PC-9 (cell line): ENCODE data around the gene ZNF606. TPM values are rescaled to one million over a fixed set of nuclear protein-coding genes. Genes with fewer than 3 reads are reported as not detected.
A peak's percentile ranks its signal among the peaks of the same experiment; 100 is the strongest.

ENCODE experiments used
- BruUV-seq: library from RNA; stranded (reverse); fragments of 400-500 nt; replicated peaks from 2 replicates; lab custom pipeline; 2021; lab: Mats Ljungman, UMichigan
- CTCF ChIA-PET: fragments of 300-600 bp; sonication (Branson Sonifier 250); formaldehyde crosslinking; loops from one replicate; lab custom pipeline; 2022; ENCODE audit warnings: antibody characterized with exemption; lab: Charles Lee
- POLR2A ChIA-PET: fragments of 300-600 bp; sonication (Branson Sonifier 250); formaldehyde crosslinking; loops from one replicate; lab custom pipeline; 2022; ENCODE audit warnings: antibody characterized with exemption; ENCODE audit not compliant: unreplicated experiment; lab: Charles Lee
- DNase-seq, 2 experiments: peaks; one replicate each; pipeline versions ENCODE4 v3.0.0 to v3.0.0-alpha.2; 2015 to 2022; ENCODE audit warnings: mixed read lengths in 1 of 2
- H2AFZ ChIP-seq: fragments of 200-600 bp; sonication (generic); 2 replicates; pipeline ENCODE4 v1.8.1; 2017; ENCODE audit warnings: antibody characterized with exemption
- H3F3A ChIP-seq: fragments of 200-600 bp; sonication (generic); 2 replicates; pipeline ENCODE4 v1.8.1; 2017; ENCODE audit warnings: antibody characterized with exemption, mild to moderate bottlenecking, low read depth; ENCODE audit not compliant: insufficient read depth
- H3K27ac ChIP-seq: fragments of 200-600 bp; sonication (generic); 2 replicates; pipeline ENCODE4 v1.6.1; 2016; ENCODE audit warnings: mixed run types
- H3K27me3 ChIP-seq: fragments of 200-600 bp; sonication (generic); 2 replicates; pipeline ENCODE4 v1.6.1; 2016; ENCODE audit warnings: low read depth, mixed run types; ENCODE audit not compliant: insufficient read depth
- H3K36me3 ChIP-seq: fragments of 200-600 bp; sonication (generic); 2 replicates; pipeline ENCODE4 v1.6.1; 2016; ENCODE audit warnings: low read depth, mixed run types
- H3K4me1 ChIP-seq: fragments of 200-600 bp; sonication (generic); replicated peaks from 2 replicates; pipeline ENCODE4 v1.6.1; 2016; ENCODE audit warnings: mixed run types; ENCODE audit not compliant: insufficient read depth
- H3K4me2 ChIP-seq: fragments of 200-600 bp; sonication (generic); 2 replicates; pipeline ENCODE4 v1.6.1; 2017; ENCODE audit warnings: mixed run types
- H3K4me3 ChIP-seq: fragments of 200-600 bp; sonication (generic); 2 replicates; pipeline ENCODE4 v1.6.1; 2016; ENCODE audit warnings: mixed run types
- H3K79me2 ChIP-seq: fragments of 200-600 bp; sonication (generic); 2 replicates; pipeline ENCODE4 v1.6.1; 2017; ENCODE audit warnings: low read depth, mixed run types
- H3K9me2 ChIP-seq: fragments of 200-600 bp; sonication (generic); 2 replicates; pipeline ENCODE4 v1.8.1; 2017; ENCODE audit warnings: mild to moderate bottlenecking; ENCODE audit not compliant: insufficient read depth
- H3K9me3 ChIP-seq: fragments of 200-600 bp; sonication (generic); 2 replicates; pipeline ENCODE4 v1.8.1; 2016; ENCODE audit warnings: low read depth; ENCODE audit not compliant: insufficient read depth
- H4K20me1 ChIP-seq: fragments of 200-600 bp; sonication (generic); 2 replicates; pipeline ENCODE4 v1.8.1; 2017; ENCODE audit not compliant: insufficient read depth
- EZH2 ChIP-seq: fragments of 200-600 bp; sonication (generic); IDR thresholded peaks from 2 replicates; pipeline ENCODE4 v1.8.0; 2017; ENCODE audit warnings: antibody characterized with exemption, low read depth
- intact Hi-C: fragments of 100-400 bp; cut with micrococcal nuclease; formaldehyde crosslinking; loops from one replicate; pipeline ENCODE4 v1.10.0; 2022; ENCODE audit not compliant: unreplicated experiment
- total RNA-seq: library from RNA; stranded (reverse); gene quantifications from 2 replicates; pipeline ENCODE4 v1.2.3, GENCODE V29; 2021
- TF ChIP-seq, protein P1 (sequence below): fragments of 200-600 bp; sonication (generic); conservative IDR thresholded peaks from 2 replicates; pipeline ENCODE4 v1.6.1; 2017; ENCODE audit warnings: mixed run types, antibody characterized with exemption, mild to moderate bottlenecking, moderate library complexity

ZNF606 gene
- total RNA-seq, 1 experiment from 2014 or later: 16.3 TPM

- Histone ChIP-seq H3K4me1 (no peaks in the 10 kb centered on the region), H2AFZ (0 out of 2 replicates have a peak overlapping the region, but pooled peaks have one; percentile 33), H3K9me2 (no peaks in the 10 kb centered on the region), H4K20me1 (no peaks in the 10 kb centered on the region), H3K9me3 (peaks cover 19% of the 10 kb centered on the region), H3K27ac (no peak overlapping the region), H3K4me3 (no peak overlapping the region), H3F3A (no peaks in the 10 kb centered on the region), H3K27me3 (peaks cover 12% of the 10 kb centered on the region; the same call in 1 of the 2 replicates), H3K36me3 (no peaks in the 10 kb centered on the region), H3K79me2 (no peaks in the 10 kb centered on the region), H3K4me2 (no peak overlapping the region)
- ChIA-PET POLR2A (no interaction called here), CTCF (interaction anchor here (0.6 kb wide), 1 partner anchor 1853 kb away, joined by 7 read pairs; no protein-coding TSS in a partner anchor)
- DNase-seq: no peak
- intact Hi-C loops: loop anchor here (5.0 kb wide), 1 partner anchor 615 kb away; no protein-coding TSS in a partner anchor
- no peak for TF ChIP-seq EZH2
- TF ChIP-seq, protein P1, sequence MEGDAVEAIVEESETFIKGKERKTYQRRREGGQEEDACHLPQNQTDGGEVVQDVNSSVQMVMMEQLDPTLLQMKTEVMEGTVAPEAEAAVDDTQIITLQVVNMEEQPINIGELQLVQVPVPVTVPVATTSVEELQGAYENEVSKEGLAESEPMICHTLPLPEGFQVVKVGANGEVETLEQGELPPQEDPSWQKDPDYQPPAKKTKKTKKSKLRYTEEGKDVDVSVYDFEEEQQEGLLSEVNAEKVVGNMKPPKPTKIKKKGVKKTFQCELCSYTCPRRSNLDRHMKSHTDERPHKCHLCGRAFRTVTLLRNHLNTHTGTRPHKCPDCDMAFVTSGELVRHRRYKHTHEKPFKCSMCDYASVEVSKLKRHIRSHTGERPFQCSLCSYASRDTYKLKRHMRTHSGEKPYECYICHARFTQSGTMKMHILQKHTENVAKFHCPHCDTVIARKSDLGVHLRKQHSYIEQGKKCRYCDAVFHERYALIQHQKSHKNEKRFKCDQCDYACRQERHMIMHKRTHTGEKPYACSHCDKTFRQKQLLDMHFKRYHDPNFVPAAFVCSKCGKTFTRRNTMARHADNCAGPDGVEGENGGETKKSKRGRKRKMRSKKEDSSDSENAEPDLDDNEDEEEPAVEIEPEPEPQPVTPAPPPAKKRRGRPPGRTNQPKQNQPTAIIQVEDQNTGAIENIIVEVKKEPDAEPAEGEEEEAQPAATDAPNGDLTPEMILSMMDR: no peak; the same call in 1 of the 2 replicates
- BruUV-seq: no TSS peak
Observed at GRCh38 chr19:58022283-58022660, 19.7 kb upstream of the ZNF606 start.

DNA sequence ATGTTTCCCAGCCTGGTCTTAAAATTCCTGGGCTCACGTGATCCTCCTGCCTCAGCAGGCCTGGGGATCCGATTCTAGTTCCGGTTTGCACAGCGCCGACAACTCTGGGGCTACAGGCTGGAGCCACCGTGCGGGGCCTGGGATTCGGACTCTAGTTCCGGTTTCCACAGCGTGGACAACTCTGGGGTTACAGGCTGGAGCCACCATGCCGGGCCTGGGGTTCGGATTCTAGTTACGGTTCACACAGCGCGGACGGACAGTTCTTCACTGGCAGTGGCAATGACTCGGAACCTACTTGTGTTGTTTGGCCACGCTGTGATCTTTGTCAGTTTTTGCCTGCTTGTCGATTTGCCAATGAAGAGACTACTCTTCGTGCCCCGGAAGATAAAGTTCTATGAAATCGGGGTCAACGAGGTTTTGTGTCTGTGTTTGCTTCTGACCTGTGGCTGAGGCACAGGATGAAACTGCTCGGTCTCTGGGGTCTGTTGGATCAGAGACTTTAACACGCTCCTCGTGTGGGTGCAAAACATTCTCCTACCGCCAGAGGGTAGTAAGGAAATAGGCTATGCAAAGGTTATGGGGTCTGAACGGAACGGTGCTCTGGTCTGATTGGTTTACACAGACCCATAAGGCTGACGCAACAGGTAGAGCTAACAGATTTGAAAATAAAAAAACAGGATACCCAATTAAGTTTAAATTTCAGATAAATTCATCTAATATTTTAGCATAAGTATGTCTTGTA lies 19.1 kb upstream of the ZNF606 start:
- ChIA-PET POLR2A (no interaction called here), CTCF (interaction anchor here (0.6 kb wide), 1 partner anchor 1852 kb away, joined by 7 read pairs; no protein-coding TSS in a partner anchor)
- no peaks in the 10 kb centered on the region for H3K4me1 ChIP-seq
- H3K36me3 ChIP-seq: no peaks in the 10 kb centered on the region
- H3K9me3 ChIP-seq: peaks cover 19% of the 10 kb centered on the region
- no peaks in the 10 kb centered on the region for H3K79me2 ChIP-seq
- no TSS peak for BruUV-seq
- no peak overlapping the region for H3K4me3 ChIP-seq
- no peak overlapping the region for H3K27ac ChIP-seq
- H3F3A ChIP-seq: no peaks in the 10 kb centered on the region
- intact Hi-C loops: loop anchor here (5.0 kb wide), 1 partner anchor 614 kb away; no protein-coding TSS in a partner anchor
- H3K4me2 ChIP-seq: no peak overlapping the region
- H4K20me1 ChIP-seq: no peaks in the 10 kb centered on the region
- H2AFZ ChIP-seq: 0 out of 2 replicates have a peak overlapping the region, but pooled peaks have one; percentile 33
- no peaks in the 10 kb centered on the region for H3K9me2 ChIP-seq
- H3K27me3 ChIP-seq: peaks cover 18% of the 10 kb centered on the region
- TF ChIP-seq, protein P1: peak; percentile 59
- no peak for TF ChIP-seq EZH2
- peak; percentile 23 to 41 for DNase-seq

DNA sequence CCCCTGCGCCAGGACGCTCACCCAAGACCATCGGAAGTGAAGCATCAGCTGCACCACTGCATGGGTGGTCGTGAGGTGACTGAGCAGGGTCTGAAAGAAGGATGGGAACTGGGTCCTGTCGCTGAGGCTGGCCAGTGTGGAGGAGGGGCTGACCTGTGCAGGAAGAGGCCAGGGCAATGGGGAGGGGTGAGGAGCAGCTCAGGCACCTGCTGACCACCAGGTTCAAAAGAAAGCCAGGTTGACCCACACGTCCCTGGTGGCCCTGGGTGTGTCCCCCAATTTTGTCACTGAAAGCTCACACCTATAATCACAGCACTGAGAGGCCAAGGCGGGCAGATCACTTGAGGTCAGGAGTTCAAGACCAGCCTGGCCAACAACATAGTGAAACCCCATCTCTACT lies 17.5 kb upstream of the ZNF606 start:
- H3K9me2 ChIP-seq: no peaks in the 10 kb centered on the region
- no peak for DNase-seq
- H3K4me3 ChIP-seq: no peak overlapping the region
- intact Hi-C loops: loop anchor here (5.0 kb wide), 1 partner anchor 613 kb away; no protein-coding TSS in a partner anchor
- H3K4me1 ChIP-seq: no peaks in the 10 kb centered on the region
- H3K36me3 ChIP-seq: no peaks in the 10 kb centered on the region
- no peaks in the 10 kb centered on the region for H4K20me1 ChIP-seq
- H3K79me2 ChIP-seq: no peaks in the 10 kb centered on the region
- CTCF ChIA-PET: no interaction called here
- no peak overlapping the region for H3K4me2 ChIP-seq
- H3F3A ChIP-seq: no peaks in the 10 kb centered on the region
- POLR2A ChIA-PET: no interaction called here
- BruUV-seq: no TSS peak
- H3K27ac ChIP-seq: no peak overlapping the region
- peaks cover 12% of the 10 kb centered on the region; the same call in 1 of the 2 replicates for H3K9me3 ChIP-seq
- no peak for TF ChIP-seq EZH2
- TF ChIP-seq, protein P1: no peak
- H2AFZ ChIP-seq: no peak overlapping the region
- peaks cover 21% of the 10 kb centered on the region for H3K27me3 ChIP-seq
